WTC11 (cell line): ENCODE results near the gene CDH18. TPM values are rescaled to one million over a fixed set of nuclear protein-coding genes. Genes with fewer than 3 reads are reported as not detected.

Experiments
- ATAC-seq: fragments of 200-7000 bp; cut with Tn5 transposase; 2 replicates; pipeline ENCODE4 v1.10.0; 2021; ENCODE audit warnings: mild to moderate bottlenecking, moderate library complexity
- CTCF ChIA-PET: fragments of 300-600 bp; sonication (Branson Sonifier 250); formaldehyde crosslinking; loops from one replicate; lab custom pipeline; 2021; ENCODE audit warnings: antibody characterized with exemption; lab: Charles Lee
- POLR2A ChIA-PET: fragments of 350-600 bp; sonication (Branson Sonifier 250); formaldehyde crosslinking; loops from one replicate; lab custom pipeline; 2021; ENCODE audit warnings: antibody characterized with exemption; lab: Charles Lee
- DNase-seq: peaks from one replicate; pipeline ENCODE4 v3.0.0; 2021; ENCODE audit warnings: low spot score
- H3K27ac Mint-ChIP-seq: 2 replicates; pipeline ENCODE4 v1.8.0; 2021; ENCODE audit warnings: mixed read lengths
- H3K27me3 Mint-ChIP-seq: 2 replicates; pipeline ENCODE4 v1.8.0; 2021; ENCODE audit warnings: low read depth, mild to moderate bottlenecking, moderate library complexity, mixed read lengths
- H3K36me3 Mint-ChIP-seq: 2 replicates; pipeline ENCODE4 v1.8.0; 2021; ENCODE audit warnings: mixed read lengths
- H3K4me1 Mint-ChIP-seq: 2 replicates; pipeline ENCODE4 v1.8.0; 2022; ENCODE audit warnings: mixed read lengths
- H3K4me3 Mint-ChIP-seq: 2 replicates; pipeline ENCODE4 v1.8.0; 2021; ENCODE audit warnings: mild to moderate bottlenecking, moderate library complexity, mixed read lengths
- H3K9me3 Mint-ChIP-seq: 2 replicates; pipeline ENCODE4 v1.8.0; 2021; ENCODE audit warnings: mixed read lengths
- CREM ChIP-seq: sonication (generic); formaldehyde crosslinking; IDR thresholded peaks from 2 replicates; pipeline ENCODE4 v1.8.1; 2022; ENCODE audit warnings: mild to moderate bottlenecking, missing genetic modification reagents, moderate library complexity
- FOXJ3 ChIP-seq: sonication (generic); formaldehyde crosslinking; IDR thresholded peaks from 2 replicates; pipeline ENCODE4 v1.9.0; 2021; ENCODE audit warnings: missing genetic modification reagents, mild to moderate bottlenecking, borderline replicate concordance
- JUN ChIP-seq: sonication (generic); formaldehyde crosslinking; IDR thresholded peaks from 2 replicates; pipeline ENCODE4 v1.8.0; 2023; ENCODE audit warnings: mild to moderate bottlenecking, missing genetic modification reagents
- PRRX2 ChIP-seq: fragments of 250-450 bp; sonication (Bioruptor Pico); IDR thresholded peaks from 2 replicates; pipeline ENCODE4 v1.8.0; 2021; ENCODE audit warnings: mild to moderate bottlenecking
- TCF7 ChIP-seq: sonication (generic); formaldehyde crosslinking; IDR thresholded peaks from 2 replicates; pipeline ENCODE4 v1.8.0; 2022; ENCODE audit warnings: mild to moderate bottlenecking, low read depth, missing genetic modification reagents, moderate library complexity
- TEAD4 ChIP-seq: sonication (generic); formaldehyde crosslinking; IDR thresholded peaks from 2 replicates; pipeline ENCODE4 v1.8.0; 2022; ENCODE audit warnings: mild to moderate bottlenecking, missing genetic modification reagents
- ZNF121 ChIP-seq: sonication (generic); formaldehyde crosslinking; IDR thresholded peaks from 2 replicates; pipeline ENCODE4 v1.8.0; 2023; ENCODE audit warnings: missing genetic modification reagents
- ZNF263 ChIP-seq: sonication (generic); formaldehyde crosslinking; IDR thresholded peaks from 2 replicates; pipeline ENCODE4 v1.8.1; 2022; ENCODE audit warnings: low read depth, mild to moderate bottlenecking, moderate library complexity, missing genetic modification reagents
- ZNF423 ChIP-seq: fragments of 250-450 bp; sonication (Bioruptor Pico); IDR thresholded peaks from 2 replicates; pipeline ENCODE4 v2.1.2; 2022; ENCODE audit warnings: mild to moderate bottlenecking, moderate library complexity
- total RNA-seq: library from RNA; stranded (reverse); gene quantifications from 3 replicates; pipeline ENCODE4 v1.2.3, GENCODE V29; 2021
- TF ChIP-seq, protein P1 (sequence below): sonication (generic); formaldehyde crosslinking; IDR thresholded peaks from 2 replicates; pipeline ENCODE4 v1.8.0; 2022; ENCODE audit warnings: mild to moderate bottlenecking, missing genetic modification reagents
- TF ChIP-seq, protein P2 (sequence below): sonication (generic); formaldehyde crosslinking; IDR thresholded peaks from 2 replicates; pipeline ENCODE4 v1.8.1; 2023; ENCODE audit warnings: mild to moderate bottlenecking, missing genetic modification reagents
- TF ChIP-seq, protein P3 (sequence below): sonication (generic); formaldehyde crosslinking; IDR thresholded peaks from 2 replicates; pipeline ENCODE4 v1.8.1; 2023; ENCODE audit warnings: mild to moderate bottlenecking, missing genetic modification reagents, moderate library complexity
- TF ChIP-seq, protein P4 (sequence below): sonication (generic); formaldehyde crosslinking; IDR thresholded peaks from 2 replicates; pipeline ENCODE4 v1.8.0; 2022; ENCODE audit warnings: mild to moderate bottlenecking, missing genetic modification reagents
- TF ChIP-seq, protein P5 (sequence below): sonication (generic); formaldehyde crosslinking; IDR thresholded peaks from 2 replicates; pipeline ENCODE4 v1.8.1; 2023; ENCODE audit warnings: mild to moderate bottlenecking, moderate library complexity, missing genetic modification reagents
- TF ChIP-seq, protein P6 (sequence below): sonication (generic); formaldehyde crosslinking; IDR thresholded peaks from 2 replicates; pipeline ENCODE4 v1.8.1; 2023; ENCODE audit warnings: mild to moderate bottlenecking, missing genetic modification reagents, moderate library complexity
- TF ChIP-seq, protein P7 (sequence below): fragments of 250-450 bp; sonication (Bioruptor Pico); IDR thresholded peaks from 2 replicates; pipeline ENCODE4 v1.9.0; 2021; ENCODE audit warnings: mild to moderate bottlenecking
- TF ChIP-seq, protein P8 (sequence below): fragments of 250-450 bp; sonication (Bioruptor Pico); IDR thresholded peaks from 2 replicates; pipeline ENCODE4 v1.9.0; 2021; ENCODE audit warnings: moderate library complexity, mild to moderate bottlenecking, inconsistent platforms, borderline replicate concordance
- TF ChIP-seq, protein P9 (sequence below): sonication (generic); formaldehyde crosslinking; IDR thresholded peaks from 2 replicates; pipeline ENCODE4 v1.8.1; 2022; ENCODE audit warnings: low read depth, missing genetic modification reagents, borderline replicate concordance
- TF ChIP-seq, protein P10 (sequence below): sonication (generic); formaldehyde crosslinking; conservative IDR thresholded peaks from 2 replicates; pipeline ENCODE4 v1.8.1; 2022; ENCODE audit warnings: mild to moderate bottlenecking, missing genetic modification reagents
- TF ChIP-seq, protein P11 (sequence below): sonication (generic); formaldehyde crosslinking; conservative IDR thresholded peaks from 2 replicates; pipeline ENCODE4 v1.8.1; 2023; ENCODE audit warnings: mild to moderate bottlenecking, low read depth, missing genetic modification reagents, moderate library complexity
- TF ChIP-seq, protein P12 (sequence below): fragments of 250-450 bp; sonication (Bioruptor Pico); conservative IDR thresholded peaks from 2 replicates; pipeline ENCODE4 v1.9.0; 2021; ENCODE audit warnings: mild to moderate bottlenecking

CDH18 gene
- total RNA-seq, 1 experiment from 2014 or later, result 0.24 TPM

DNA sequence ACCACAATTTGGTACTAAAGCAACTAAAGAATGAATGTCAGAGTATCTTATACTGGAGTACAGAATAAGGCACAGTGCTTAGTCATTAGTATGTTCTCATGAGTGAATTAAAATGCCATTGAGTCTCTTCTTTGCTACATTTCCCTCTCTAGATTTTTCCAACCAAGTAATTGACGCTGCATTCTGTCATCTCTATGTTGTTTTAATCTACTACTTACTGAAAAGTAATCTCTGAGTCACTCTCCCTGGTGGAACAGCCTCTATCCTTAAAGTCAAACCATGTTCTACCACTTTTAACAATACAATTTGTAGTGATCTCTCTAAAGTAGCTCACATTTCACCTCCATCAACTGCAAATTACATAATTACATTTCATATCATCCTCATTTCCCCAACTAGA lies 495.1 kb downstream of the CDH18 start:
- Mint-ChIP-seq H3K36me3 (no peaks in the 10 kb centered on the region), H3K4me3 (no peak overlapping the region), H3K4me1 (no peaks in the 10 kb centered on the region), H3K27me3 (no peaks in the 10 kb centered on the region), H3K27ac (no peak overlapping the region), H3K9me3 (no peaks in the 10 kb centered on the region)
- TF ChIP-seq, protein P1, sequence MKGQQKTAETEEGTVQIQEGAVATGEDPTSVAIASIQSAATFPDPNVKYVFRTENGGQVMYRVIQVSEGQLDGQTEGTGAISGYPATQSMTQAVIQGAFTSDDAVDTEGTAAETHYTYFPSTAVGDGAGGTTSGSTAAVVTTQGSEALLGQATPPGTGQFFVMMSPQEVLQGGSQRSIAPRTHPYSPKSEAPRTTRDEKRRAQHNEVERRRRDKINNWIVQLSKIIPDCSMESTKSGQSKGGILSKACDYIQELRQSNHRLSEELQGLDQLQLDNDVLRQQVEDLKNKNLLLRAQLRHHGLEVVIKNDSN, result no peak
- TF ChIP-seq, protein P2, sequence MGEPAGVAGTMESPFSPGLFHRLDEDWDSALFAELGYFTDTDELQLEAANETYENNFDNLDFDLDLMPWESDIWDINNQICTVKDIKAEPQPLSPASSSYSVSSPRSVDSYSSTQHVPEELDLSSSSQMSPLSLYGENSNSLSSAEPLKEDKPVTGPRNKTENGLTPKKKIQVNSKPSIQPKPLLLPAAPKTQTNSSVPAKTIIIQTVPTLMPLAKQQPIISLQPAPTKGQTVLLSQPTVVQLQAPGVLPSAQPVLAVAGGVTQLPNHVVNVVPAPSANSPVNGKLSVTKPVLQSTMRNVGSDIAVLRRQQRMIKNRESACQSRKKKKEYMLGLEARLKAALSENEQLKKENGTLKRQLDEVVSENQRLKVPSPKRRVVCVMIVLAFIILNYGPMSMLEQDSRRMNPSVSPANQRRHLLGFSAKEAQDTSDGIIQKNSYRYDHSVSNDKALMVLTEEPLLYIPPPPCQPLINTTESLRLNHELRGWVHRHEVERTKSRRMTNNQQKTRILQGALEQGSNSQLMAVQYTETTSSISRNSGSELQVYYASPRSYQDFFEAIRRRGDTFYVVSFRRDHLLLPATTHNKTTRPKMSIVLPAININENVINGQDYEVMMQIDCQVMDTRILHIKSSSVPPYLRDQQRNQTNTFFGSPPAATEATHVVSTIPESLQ (CRISPR knock-in tag), result no peak
- TF ChIP-seq ZNF121 (CRISPR knock-in tag) (no peak), ZNF263 (CRISPR knock-in tag) (no peak), TCF7 (CRISPR knock-in tag) (no peak), JUN (no peak), TEAD4 (CRISPR knock-in tag) (no peak), ZNF423 (no peak)
- TF ChIP-seq, protein P3, sequence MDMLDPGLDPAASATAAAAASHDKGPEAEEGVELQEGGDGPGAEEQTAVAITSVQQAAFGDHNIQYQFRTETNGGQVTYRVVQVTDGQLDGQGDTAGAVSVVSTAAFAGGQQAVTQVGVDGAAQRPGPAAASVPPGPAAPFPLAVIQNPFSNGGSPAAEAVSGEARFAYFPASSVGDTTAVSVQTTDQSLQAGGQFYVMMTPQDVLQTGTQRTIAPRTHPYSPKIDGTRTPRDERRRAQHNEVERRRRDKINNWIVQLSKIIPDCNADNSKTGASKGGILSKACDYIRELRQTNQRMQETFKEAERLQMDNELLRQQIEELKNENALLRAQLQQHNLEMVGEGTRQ (CRISPR knock-in tag), result no peak
- TF ChIP-seq, protein P4, sequence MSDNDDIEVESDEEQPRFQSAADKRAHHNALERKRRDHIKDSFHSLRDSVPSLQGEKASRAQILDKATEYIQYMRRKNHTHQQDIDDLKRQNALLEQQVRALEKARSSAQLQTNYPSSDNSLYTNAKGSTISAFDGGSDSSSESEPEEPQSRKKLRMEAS (CRISPR knock-in tag), result no peak
- TF ChIP-seq, protein P5, sequence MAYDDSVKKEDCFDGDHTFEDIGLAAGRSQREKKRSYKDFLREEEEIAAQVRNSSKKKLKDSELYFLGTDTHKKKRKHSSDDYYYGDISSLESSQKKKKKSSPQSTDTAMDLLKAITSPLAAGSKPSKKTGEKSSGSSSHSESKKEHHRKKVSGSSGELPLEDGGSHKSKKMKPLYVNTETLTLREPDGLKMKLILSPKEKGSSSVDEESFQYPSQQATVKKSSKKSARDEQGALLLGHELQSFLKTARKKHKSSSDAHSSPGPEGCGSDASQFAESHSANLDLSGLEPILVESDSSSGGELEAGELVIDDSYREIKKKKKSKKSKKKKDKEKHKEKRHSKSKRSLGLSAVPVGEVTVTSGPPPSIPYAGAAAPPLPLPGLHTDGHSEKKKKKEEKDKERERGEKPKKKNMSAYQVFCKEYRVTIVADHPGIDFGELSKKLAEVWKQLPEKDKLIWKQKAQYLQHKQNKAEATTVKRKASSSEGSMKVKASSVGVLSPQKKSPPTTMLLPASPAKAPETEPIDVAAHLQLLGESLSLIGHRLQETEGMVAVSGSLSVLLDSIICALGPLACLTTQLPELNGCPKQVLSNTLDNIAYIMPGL (CRISPR knock-in tag), result no peak
- TF ChIP-seq, protein P6, sequence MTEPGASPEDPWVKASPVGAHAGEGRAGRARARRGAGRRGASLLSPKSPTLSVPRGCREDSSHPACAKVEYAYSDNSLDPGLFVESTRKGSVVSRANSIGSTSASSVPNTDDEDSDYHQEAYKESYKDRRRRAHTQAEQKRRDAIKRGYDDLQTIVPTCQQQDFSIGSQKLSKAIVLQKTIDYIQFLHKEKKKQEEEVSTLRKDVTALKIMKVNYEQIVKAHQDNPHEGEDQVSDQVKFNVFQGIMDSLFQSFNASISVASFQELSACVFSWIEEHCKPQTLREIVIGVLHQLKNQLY (CRISPR knock-in tag), result no peak
- TF ChIP-seq, protein P7, sequence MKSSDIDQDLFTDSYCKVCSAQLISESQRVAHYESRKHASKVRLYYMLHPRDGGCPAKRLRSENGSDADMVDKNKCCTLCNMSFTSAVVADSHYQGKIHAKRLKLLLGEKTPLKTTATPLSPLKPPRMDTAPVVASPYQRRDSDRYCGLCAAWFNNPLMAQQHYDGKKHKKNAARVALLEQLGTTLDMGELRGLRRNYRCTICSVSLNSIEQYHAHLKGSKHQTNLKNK (CRISPR knock-in tag), result no peak
- ChIA-PET CTCF (no interaction called here), POLR2A (interaction anchor here (0.6 kb wide), 1 partner anchor 88 kb away, joined by 4 read pairs; no protein-coding TSS in a partner anchor)
- no peak for ATAC-seq
- DNase-seq, result no peak

DNA sequence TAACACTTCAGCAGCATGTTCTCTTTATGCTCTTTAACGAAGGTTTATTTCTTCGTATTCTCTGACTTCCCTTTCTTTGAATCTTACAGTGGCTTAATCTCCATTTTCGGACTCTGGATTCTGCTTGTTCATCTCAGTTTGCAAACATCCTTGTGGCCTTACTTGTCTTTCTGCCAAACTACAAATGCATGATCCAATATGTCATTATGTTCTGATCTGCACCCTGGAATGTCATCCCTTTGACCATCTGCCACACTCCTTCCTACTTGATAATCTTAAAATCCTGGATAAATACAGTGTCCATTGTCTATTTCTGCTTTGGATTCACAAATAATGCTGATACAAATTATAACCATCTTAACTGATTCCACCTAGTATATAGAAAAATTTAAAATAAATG lies 499.2 kb downstream of the CDH18 start:
- Mint-ChIP-seq H3K27ac (no peak overlapping the region), H3K9me3 (no peaks in the 10 kb centered on the region), H3K27me3 (no peaks in the 10 kb centered on the region), H3K36me3 (no peaks in the 10 kb centered on the region), H3K4me3 (no peak overlapping the region), H3K4me1 (no peaks in the 10 kb centered on the region)
- ChIA-PET CTCF (no interaction called here), POLR2A (interaction anchor here (1.1 kb wide), 1 partner anchor 9 kb away, joined by 3 read pairs; no protein-coding TSS in a partner anchor)
- DNase-seq, result no peak
- ATAC-seq, result no peak
- TF ChIP-seq, protein P8, sequence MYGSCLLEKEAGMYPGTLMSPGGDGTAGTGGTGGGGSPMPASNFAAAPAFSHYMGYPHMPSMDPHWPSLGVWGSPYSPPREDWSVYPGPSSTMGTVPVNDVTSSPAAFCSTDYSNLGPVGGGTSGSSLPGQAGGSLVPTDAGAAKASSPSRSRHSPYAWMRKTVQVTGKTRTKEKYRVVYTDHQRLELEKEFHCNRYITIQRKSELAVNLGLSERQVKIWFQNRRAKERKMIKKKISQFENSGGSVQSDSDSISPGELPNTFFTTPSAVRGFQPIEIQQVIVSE (CRISPR knock-in tag), result no peak
- TF ChIP-seq CREM (CRISPR knock-in tag), result no peak
- TF ChIP-seq, protein P9, sequence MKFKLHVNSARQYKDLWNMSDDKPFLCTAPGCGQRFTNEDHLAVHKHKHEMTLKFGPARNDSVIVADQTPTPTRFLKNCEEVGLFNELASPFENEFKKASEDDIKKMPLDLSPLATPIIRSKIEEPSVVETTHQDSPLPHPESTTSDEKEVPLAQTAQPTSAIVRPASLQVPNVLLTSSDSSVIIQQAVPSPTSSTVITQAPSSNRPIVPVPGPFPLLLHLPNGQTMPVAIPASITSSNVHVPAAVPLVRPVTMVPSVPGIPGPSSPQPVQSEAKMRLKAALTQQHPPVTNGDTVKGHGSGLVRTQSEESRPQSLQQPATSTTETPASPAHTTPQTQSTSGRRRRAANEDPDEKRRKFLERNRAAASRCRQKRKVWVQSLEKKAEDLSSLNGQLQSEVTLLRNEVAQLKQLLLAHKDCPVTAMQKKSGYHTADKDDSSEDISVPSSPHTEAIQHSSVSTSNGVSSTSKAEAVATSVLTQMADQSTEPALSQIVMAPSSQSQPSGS (CRISPR knock-in tag), result no peak
- TF ChIP-seq, protein P10, sequence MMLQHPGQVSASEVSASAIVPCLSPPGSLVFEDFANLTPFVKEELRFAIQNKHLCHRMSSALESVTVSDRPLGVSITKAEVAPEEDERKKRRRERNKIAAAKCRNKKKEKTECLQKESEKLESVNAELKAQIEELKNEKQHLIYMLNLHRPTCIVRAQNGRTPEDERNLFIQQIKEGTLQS (CRISPR knock-in tag), result no peak
- TF ChIP-seq, protein P11, sequence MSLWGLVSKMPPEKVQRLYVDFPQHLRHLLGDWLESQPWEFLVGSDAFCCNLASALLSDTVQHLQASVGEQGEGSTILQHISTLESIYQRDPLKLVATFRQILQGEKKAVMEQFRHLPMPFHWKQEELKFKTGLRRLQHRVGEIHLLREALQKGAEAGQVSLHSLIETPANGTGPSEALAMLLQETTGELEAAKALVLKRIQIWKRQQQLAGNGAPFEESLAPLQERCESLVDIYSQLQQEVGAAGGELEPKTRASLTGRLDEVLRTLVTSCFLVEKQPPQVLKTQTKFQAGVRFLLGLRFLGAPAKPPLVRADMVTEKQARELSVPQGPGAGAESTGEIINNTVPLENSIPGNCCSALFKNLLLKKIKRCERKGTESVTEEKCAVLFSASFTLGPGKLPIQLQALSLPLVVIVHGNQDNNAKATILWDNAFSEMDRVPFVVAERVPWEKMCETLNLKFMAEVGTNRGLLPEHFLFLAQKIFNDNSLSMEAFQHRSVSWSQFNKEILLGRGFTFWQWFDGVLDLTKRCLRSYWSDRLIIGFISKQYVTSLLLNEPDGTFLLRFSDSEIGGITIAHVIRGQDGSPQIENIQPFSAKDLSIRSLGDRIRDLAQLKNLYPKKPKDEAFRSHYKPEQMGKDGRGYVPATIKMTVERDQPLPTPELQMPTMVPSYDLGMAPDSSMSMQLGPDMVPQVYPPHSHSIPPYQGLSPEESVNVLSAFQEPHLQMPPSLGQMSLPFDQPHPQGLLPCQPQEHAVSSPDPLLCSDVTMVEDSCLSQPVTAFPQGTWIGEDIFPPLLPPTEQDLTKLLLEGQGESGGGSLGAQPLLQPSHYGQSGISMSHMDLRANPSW (CRISPR knock-in tag), result no peak
- TF ChIP-seq PRRX2 (CRISPR knock-in tag), result no peak
- TF ChIP-seq FOXJ3 (CRISPR knock-in tag), result no peak
- TF ChIP-seq, protein P12, sequence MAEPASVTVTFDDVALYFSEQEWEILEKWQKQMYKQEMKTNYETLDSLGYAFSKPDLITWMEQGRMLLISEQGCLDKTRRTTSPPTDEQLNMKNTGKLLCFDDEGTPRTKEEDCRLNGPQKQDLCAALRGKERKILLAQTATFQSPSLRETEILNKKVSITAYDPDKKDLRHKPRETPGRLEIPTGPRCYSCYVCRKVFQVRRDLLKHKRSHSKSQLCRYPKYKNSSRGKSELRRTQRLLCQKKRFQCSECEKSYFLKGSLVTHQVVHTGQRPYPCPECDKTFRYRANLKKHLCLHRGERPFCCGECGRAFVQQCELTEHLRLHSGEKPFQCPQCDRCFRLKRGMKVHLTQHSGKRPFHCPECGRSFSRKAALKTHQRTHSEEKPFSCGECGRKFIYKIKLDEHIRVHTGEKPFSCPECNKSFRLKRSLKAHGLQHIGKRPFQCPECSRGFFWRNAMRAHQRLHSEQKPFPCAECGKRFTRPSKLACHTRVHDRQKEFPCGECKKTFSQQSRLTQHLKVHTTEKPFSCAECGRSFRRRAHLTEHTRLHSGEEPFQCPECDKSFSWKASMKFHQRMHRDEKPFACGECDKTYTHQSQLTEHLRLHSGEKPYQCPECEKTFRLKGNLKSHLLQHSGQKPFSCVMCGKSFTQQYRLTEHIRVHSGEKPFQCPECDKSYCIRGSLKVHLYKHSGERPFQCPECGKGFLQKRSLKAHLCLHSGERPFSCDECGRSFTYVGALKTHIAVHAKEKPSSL, result no peak
